HG02642 (cell line): ENCODE data around the gene INCA1.

Experiments
- ATAC-seq: cut with Tn5 transposase; IDR thresholded peaks from one replicate; pipeline ENCODE4 v1.9.1; 2021; ENCODE audit warnings: mild to moderate bottlenecking; ENCODE audit not compliant: unreplicated experiment, poor library complexity

The INCA1 gene

DNA sequence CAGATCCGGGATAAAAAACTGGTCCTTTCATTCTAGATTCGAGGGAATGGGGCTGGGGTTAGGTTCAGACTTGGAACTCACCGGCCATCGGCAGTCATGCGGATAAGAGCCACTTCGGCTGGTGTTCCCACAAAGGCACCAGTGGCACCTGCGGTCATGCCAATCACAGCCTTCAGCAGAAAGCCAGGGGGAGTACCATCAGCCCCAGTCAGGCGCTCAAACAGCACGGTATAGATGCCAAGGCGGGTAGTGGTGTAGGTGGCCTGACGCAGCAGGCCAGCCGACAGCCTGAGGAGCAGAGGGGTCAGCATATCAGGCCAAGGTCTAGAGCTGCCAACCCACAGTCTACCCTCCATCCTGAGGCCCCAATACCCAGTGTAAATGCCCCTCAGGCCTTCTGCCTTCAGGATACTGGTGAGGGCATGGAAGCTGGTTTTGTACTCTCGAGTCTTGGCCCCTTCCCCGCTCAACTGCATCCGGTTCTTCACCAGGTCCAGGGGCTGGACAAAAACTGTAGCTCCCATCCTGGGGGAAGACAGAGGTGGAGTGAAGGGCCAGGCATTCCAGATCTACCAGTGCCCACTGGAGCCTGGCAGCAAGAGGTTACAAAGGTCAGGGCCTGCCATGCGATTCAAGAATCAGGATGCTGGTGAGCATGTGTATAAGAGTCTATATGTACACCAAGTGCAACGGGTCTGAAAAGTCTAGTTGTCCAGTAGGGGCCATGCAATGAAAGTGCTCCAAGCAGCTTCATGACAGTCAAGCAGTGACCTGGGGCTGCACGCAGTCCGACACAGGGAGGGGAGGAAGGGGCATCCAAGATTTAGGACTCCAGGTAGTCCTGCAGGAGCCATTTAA lies 58.4 kb downstream of the INCA1 start:
- ATAC-seq, result no peak
